Suppressor macrophage treated with lipopolysaccharide for 1 hour (primary cell): ENCODE data around the gene NPSR1.
"Not testable (repeated sequence)": the region's sequence is repeated elsewhere in the genome, so short reads cannot be mapped to it uniquely, and the experiment has no call there.

Experiments
- DNase-seq, 3 donors: peaks; one replicate each; pipeline ENCODE4 v3.0.0-alpha.2; 2020 to 2022

Gene NPSR1

GRCh38 chr7:34839645-34840044, 181.6 kb downstream of the NPSR1 start:
- no peak for DNase-seq

GRCh38 chr7:34840176-34840785, 182.3 kb downstream of the NPSR1 start:
- DNase-seq: no peak

GRCh38 chr7:34841326-34841725, 183.3 kb downstream of the NPSR1 start:
- no peak for DNase-seq

- DNase-seq: no peak
These were observed 184.8 kb downstream of the NPSR1 start for GRCh38 chr7:34842782-34843181.

- no peak for DNase-seq
These were observed 186.4 kb downstream of the NPSR1 start for GRCh38 chr7:34844406-34844805.

- no peak for DNase-seq
These were observed 187.1 kb downstream of the NPSR1 start for GRCh38 chr7:34844936-34845665.

- no peak for DNase-seq
These were observed 187.8 kb downstream of the NPSR1 start for GRCh38 chr7:34845666-34846361.

GRCh38 chr7:34846976-34847375, 189.0 kb downstream of the NPSR1 start:
- no peak for DNase-seq

GRCh38 chr7:34848670-34849069, 190.7 kb downstream of the NPSR1 start:
- no peak for DNase-seq

- no peak for DNase-seq
These were observed 191.3 kb downstream of the NPSR1 start for GRCh38 chr7:34849163-34849960.

- no peak for DNase-seq
These were observed 192.0 kb downstream of the NPSR1 start for GRCh38 chr7:34849986-34850385.

- no peak for DNase-seq
These were observed 192.7 kb downstream of the NPSR1 start for GRCh38 chr7:34850681-34851080.

- no peak for DNase-seq
These were observed 193.4 kb downstream of the NPSR1 start for GRCh38 chr7:34851431-34851830.

- DNase-seq: not testable (repeated sequence)
These were observed 200.4 kb downstream of the NPSR1 start for GRCh38 chr7:34858444-34858843.

GRCh38 chr7:34859281-34859680, 201.3 kb downstream of the NPSR1 start:
- not testable (repeated sequence) for DNase-seq

GRCh38 chr7:34866222-34866621, 208.2 kb downstream of the NPSR1 start:
- DNase-seq: not testable (repeated sequence)

GRCh38 chr7:34867341-34867740, 209.3 kb downstream of the NPSR1 start:
- DNase-seq: not testable (repeated sequence)

- not testable (repeated sequence) for DNase-seq
These were observed 210.6 kb downstream of the NPSR1 start for GRCh38 chr7:34868602-34869001.

GRCh38 chr7:34869057-34869456, 211.0 kb downstream of the NPSR1 start:
- DNase-seq: no peak

- DNase-seq: not testable (repeated sequence)
These were observed 212.0 kb downstream of the NPSR1 start for GRCh38 chr7:34870041-34870440.

- not testable (repeated sequence) for DNase-seq
These were observed 216.3 kb downstream of the NPSR1 start for GRCh38 chr7:34874329-34874728.

GRCh38 chr7:34875481-34875880, 217.5 kb downstream of the NPSR1 start:
- DNase-seq: no peak
